HG02588 (cell line): Measurements from ENCODE around the gene FAM50A.
"Not testable (repeated sequence)": the region's sequence is repeated elsewhere in the genome, so short reads cannot be mapped to it uniquely, and the experiment has no call there.

Experiments
- ATAC-seq: cut with Tn5 transposase; IDR thresholded peaks from one replicate; pipeline ENCODE4 v1.9.1; 2021; ENCODE audit warnings: mild to moderate bottlenecking, moderate library complexity; ENCODE audit not compliant: unreplicated experiment

Gene FAM50A

GRCh38 chrX:154481911-154482601 is 38.1 kb downstream of the FAM50A start:
- no peak for ATAC-seq

GRCh38 chrX:154482786-154483185 is 38.8 kb downstream of the FAM50A start:
- no peak for ATAC-seq

DNA sequence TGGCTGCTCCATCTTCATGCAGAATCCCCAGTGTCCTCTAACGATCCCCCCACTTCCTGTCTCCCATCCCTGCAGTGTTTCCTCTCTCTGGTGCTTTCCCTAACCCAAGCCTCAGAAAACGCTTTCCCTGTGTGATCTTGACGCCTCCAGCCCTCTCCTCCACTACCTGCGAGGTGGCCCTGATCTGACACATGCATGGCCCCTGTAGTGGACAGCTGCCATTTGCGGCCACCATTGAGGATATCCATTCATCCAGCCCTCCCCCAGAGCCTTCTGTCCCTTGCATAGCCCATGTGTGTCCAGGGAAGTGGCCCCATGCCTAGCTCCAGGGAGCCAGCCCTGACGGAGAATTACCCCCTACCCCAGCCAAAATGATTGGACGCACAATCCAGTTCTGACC is 39.4 kb downstream of the FAM50A start:
- no peak for ATAC-seq

DNA sequence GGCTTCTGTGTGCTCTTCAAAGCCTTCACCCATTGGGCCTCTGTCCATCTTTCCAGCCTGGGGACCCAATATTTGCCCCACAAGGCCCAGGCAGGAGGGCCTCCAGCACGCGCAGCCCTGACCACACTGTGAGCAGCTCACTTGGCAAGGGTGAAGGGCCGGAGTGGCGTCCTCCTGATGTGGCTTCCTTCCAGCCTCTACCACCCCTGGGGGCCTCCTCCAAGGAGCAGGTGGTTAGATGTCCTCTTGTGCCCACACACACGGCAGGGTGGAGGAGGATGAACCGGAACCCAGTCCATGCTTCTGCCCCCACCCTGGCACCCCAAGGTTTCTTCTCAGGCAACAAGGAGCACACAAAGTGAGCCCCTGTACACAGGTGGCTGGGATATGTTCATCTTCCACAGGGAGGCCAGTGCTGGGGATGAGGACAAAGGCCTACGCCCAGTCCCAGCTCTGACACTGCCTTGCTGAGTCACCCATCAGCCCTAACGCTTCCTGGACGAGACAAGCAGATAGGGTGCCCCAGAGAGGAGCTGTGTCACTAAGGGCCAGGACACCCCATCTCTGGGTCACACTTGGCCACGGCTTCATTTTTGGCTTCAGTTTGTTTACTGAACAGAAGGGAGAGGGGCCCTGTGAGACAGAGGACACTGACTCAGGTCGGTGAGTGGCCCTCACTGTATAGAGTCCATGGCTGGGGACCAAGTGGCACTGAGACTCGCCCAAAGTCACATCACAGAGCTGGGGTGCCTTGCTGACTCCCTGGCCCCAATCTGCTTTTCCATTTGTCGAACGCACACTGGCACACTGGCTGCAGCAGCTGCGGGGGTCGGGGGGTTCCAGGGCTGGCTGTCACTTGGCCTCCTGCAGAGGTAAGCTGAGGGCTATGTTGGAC is 40.6 kb downstream of the FAM50A start:
- ATAC-seq = no peak

DNA sequence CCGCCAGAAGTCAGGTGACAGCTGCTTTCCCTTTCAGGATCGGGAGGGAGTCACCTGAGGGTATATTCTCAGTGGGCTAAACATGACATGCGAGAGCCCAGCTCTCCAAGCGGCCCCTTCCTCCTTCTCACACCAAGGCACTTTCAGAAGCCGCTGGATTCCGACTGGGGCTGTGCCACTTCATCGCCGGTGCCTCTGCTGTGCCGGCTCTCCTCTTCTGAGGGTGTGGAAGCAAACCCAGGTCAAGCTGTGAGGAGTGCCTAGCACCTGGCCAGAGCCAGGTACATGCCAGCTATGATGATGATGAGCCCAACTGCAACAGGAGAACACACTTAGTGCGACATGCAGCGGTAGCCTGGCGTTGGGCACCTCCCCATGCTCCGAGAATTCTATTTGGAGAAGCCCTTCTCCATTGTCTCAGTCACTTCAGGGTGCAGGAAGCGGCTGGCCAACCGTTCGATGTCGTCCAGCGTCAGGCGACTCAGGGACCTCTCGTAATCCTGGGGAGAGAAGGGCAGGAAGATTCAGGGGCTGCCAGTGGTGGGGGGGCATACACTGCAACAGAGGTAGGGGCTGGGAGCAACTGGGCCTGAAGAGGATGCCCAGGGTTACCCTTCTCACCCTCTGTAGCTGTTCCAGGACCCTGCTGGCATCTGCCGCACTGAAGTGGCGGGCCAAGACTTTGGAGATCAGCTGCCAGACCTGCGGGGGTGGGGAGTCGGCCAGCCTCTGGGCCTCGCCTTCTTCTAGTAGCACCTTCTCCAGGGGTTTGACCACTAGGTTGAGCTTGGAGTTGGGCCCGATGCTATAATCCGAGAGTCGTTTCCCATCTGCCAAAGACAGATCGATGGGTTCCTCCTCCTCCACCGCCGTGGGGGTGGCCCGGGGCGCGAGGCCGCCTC is 41.5 kb downstream of the FAM50A start:
- ATAC-seq = no peak

- no peak for ATAC-seq
Measured at GRCh38 chrX:154486052-154486395, 42.1 kb downstream of the FAM50A start.

GRCh38 chrX:154486396-154487207 is 42.7 kb downstream of the FAM50A start, which contains the start of gene UBL4A:
Gene UBL4A (minus strand): TSS chrX:154486615. CDS start chrX:154486584, 31 bp downstream.
- peak; percentile 35 for ATAC-seq

DNA sequence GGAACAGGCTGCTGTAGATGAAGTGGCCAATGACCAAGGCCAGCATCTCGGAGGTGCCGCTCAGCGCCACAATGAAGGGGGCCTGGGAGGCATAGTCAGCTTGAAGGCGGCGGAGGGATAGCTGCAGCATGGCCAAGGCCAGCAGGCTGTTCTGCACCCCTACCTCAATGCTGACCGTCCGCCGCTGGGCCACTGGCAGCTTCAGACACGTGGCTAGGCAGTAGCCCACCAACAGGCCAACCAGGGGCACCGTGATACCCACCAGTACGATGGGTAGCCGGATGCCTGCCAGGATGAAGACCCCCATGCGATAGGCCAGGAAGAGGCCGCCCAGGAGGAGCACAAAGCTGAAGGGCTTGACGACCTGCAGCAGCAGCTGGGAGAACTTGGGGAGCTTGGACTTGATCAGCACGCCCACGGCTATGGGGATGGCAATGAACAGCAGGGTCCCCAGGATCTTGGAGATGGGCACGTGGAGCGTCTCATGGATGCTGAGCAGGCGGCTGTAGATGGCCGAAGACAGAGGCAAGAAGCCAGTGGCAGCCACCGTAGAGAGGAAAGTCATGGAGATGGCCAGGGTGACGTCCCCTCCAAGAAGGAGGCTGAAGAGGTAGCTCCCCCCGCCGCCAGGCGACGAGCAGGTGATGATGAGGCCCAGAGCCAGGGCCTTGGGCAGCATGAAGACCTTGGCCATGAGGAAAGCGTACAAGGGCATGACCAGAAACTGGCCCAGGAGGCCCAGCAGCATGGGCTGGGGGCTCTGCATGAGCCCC is 43.8 kb downstream of the FAM50A start:
- ATAC-seq = no peak

GRCh38 chrX:154488336-154489075 is 44.6 kb downstream of the FAM50A start:
- no peak for ATAC-seq

GRCh38 chrX:154489182-154489581 is 45.2 kb downstream of the FAM50A start:
- no peak for ATAC-seq

DNA sequence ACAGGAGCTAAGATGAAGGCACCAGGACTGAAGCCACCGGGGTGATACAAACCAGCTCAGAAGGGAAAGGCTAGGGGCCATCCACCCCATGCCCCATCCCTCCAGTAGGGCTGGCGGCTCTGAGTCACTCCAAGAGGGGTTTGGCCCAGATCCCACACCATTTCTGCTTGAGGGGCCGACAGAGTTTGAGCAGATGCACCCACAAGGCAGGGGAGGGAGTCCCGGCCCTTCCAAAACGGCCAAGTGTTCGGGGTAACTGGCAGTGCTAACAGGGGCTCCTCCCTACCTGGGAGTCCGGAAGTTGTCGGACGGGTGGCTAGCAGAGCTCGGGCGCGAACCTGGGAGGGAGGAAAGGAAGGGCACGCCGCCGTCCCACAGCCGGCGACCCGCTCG is 46.1 kb downstream of the FAM50A start:
- peak; percentile 14 for ATAC-seq

DNA sequence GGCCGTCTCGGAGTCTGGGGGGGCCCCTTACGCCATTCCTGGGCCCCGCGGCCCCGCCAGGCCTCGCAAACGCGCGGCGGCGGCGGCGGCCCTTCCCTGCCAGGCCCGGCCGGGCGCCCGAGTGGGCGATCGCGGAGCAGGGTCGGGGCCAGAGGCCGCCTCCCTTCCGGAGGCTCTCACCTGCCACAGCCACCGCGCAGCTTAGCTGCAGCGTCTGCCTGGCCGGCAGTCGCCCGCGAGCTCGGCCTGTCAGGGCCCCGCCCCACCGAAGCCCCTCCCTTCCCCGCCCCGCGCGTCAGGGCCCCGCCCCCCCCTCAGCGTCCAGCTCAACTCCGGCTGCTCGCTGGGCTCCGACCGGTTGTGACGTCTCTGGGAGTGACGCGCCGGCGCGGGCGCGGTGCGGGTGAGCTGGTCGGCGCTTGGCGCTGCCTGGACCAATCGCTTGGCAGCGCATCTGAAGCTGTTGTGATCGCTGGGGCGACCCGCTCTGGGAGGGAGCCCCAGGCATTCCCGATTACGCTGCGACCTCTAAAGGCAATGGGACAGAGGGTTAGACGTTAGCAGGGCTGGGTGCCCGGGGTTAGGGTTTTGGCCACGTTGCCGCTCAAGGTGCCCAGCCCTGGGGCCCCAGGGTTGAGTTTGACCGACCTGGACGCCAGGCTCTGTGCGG is 46.6 kb downstream of the FAM50A start, which contains the start of gene SLC10A3:
SLC10A3 (minus strand) TSS at position 216 of the 670 bp plus-strand sequence. CDS start 1,689 bp downstream, outside the sequence.
- ATAC-seq = peak; percentile 73

GRCh38 chrX:154494715-154495114 is 50.8 kb downstream of the FAM50A start:
- no peak for ATAC-seq

DNA sequence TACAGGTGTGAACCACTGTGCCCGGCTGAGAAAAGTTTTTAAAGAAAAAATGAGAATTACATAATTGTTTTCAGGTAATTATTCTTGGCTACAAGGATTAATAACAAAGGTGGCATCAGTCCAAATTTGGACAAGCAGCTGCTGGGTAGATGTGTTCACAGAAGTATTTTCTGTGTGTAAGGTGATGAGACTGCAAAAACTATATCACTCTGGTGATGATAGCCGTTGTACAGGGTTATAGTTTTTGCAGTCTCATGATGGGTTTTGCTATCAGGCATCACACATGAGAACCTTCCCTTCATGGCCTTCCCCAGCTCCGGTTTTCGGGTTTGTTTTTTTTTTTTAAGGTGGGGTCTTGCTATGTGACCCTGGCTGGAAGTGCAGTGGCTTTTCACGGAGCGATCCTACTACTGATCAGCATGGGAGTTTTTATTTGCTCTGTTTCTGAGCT is 51.6 kb downstream of the FAM50A start:
- no peak for ATAC-seq

DNA sequence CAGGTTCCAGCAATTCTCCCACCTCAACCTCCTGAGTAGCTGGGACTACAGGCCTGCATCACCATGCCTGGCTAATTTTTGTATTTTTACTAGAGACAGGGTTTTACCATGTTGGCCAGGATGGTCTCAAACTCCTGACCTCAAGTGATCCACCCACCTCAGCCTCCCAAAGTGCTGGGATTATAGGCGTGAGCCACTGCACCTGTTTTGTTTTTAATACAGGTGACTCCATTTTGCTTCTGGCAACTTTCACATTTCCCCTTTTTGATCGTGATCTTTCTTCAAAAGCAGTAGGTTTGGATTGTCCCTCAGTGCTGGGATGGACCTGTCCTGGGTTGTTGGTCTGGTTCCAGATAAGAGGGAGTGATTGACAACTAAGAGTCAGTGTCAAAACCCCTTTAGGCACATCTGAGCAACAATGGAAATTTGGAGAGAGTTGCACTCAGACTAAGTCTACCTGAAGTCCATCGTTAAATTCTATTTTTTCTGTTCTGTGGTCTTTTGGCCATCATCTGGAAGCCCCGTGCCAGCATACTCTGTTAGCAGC is 52.7 kb downstream of the FAM50A start:
- not testable (repeated sequence) for ATAC-seq
